B cell (primary cell): Measurements from ENCODE around the gene CAMK2G. TPM values are rescaled to one million over a fixed set of nuclear protein-coding genes. Genes with fewer than 3 reads are reported as not detected.

ENCODE experiments used
- ATAC-seq: fragments of 200-7000 bp; cut with Tn5 transposase; one replicate; pipeline ENCODE4 v1.10.0; 2021; ENCODE audit warnings: low read depth, mild to moderate bottlenecking, moderate number of reproducible peaks, moderate library complexity
- CTCF ChIA-PET: fragments of 350-600 bp; sonication (Branson Sonifier 250); formaldehyde crosslinking; loops from one replicate; lab custom pipeline; 2021; ENCODE audit warnings: antibody characterized with exemption, inconsistent platforms; lab: Charles Lee
- POLR2A ChIA-PET: fragments of 350-600 bp; sonication (Branson Sonifier 250); formaldehyde crosslinking; loops from one replicate; lab custom pipeline; 2021; ENCODE audit warnings: antibody characterized with exemption; lab: Charles Lee
- DNase-seq: peaks from one replicate; pipeline ENCODE4 v3.0.0; 2013
- H2AFZ ChIP-seq: 2 replicates; pipeline ENCODE4 v1.6.1; 2012; ENCODE audit warnings: mild to moderate bottlenecking, low read depth, low read length; ENCODE audit not compliant: insufficient read depth, poor library complexity, severe bottlenecking
- H3K27ac ChIP-seq, 2 donors: 1 replicate in 1 of 2; 2 replicates in 1 of 2; pipeline ENCODE4 v1.5.1; 2012 to 2013; ENCODE audit warnings: low read length in 2 of 2, mild to moderate bottlenecking in 2 of 2, moderate library complexity in 1 of 2
- H3K27me3 ChIP-seq, 4 experiments: fragments of 200-600 bp in 1 of 4; sonication (generic) in 1 of 4; replicated peaks in 1 of 4; 1 replicate in 2 of 4; 2 replicates in 2 of 4; pipeline versions ENCODE4 v1.6.1 to v1.7.0; 2013 to 2016; ENCODE audit warnings: low read length in 3 of 4, mild to moderate bottlenecking in 2 of 4, mixed read lengths in 1 of 4, moderate library complexity in 1 of 4; ENCODE audit not compliant: insufficient read depth in 4 of 4, control insufficient read depth in 3 of 4; ENCODE audit errors: control extremely low read depth in 1 of 4
- H3K36me3 ChIP-seq, 2 experiments: replicated peaks in 1 of 2; 1 replicate in 1 of 2; 2 replicates in 1 of 2; pipeline versions ENCODE4 v1.6.1 to v1.7.1; 2013; ENCODE audit warnings: low read length in 1 of 2; ENCODE audit not compliant: insufficient read depth in 2 of 2, control insufficient read depth in 1 of 2; ENCODE audit errors: control extremely low read depth in 1 of 2, extremely low read depth in 1 of 2
- H3K4me1 ChIP-seq, 2 donors: fragments of 200-600 bp in 1 of 2; sonication (generic) in 1 of 2; 1 replicate in 1 of 2; 2 replicates in 1 of 2; pipeline versions ENCODE4 v1.5.1 to v1.6.1; 2013 to 2017; ENCODE audit warnings: low read length in 2 of 2; ENCODE audit not compliant: control insufficient read depth in 2 of 2, insufficient read depth in 2 of 2
- H3K4me2 ChIP-seq: replicated peaks from 2 replicates; pipeline ENCODE3; 2012; ENCODE audit warnings: mild to moderate bottlenecking, low read depth, low read length; ENCODE audit not compliant: poor library complexity, severe bottlenecking
- H3K4me3 ChIP-seq, 5 experiments: fragments of 200-600 bp in 1 of 5; sonication (generic) in 1 of 5; 1 replicate in 3 of 5; 2 replicates in 2 of 5; pipeline versions ENCODE4 v1.5.1 to v1.7.0; 2011 to 2016; ENCODE audit warnings: low read length in 4 of 5, mild to moderate bottlenecking in 4 of 5, low read depth in 2 of 5, control low read depth in 1 of 5, moderate library complexity in 1 of 5; ENCODE audit not compliant: insufficient read depth in 1 of 5; ENCODE audit errors: control extremely low read depth in 1 of 5, extremely low read depth in 1 of 5
- H3K79me2 ChIP-seq: fragments of 200-600 bp; sonication (generic); one replicate; pipeline ENCODE4 v1.6.0; 2016; ENCODE audit warnings: low read length; ENCODE audit not compliant: control insufficient read depth, insufficient read depth
- H3K9ac ChIP-seq: fragments of 200-600 bp; sonication (generic); 2 replicates; pipeline ENCODE4 v1.6.1; 2017; ENCODE audit warnings: mild to moderate bottlenecking, low read length, moderate library complexity
- H3K9me3 ChIP-seq, 3 donors: one replicate each; pipeline versions ENCODE4 v1.6.1 to v1.7.1; 2013; ENCODE audit warnings: low read length in 2 of 3; ENCODE audit not compliant: control insufficient read depth in 2 of 3, insufficient read depth in 1 of 3; ENCODE audit errors: control extremely low read depth in 1 of 3
- H4K20me1 ChIP-seq: 2 replicates; pipeline ENCODE4 v1.6.0; 2012; ENCODE audit warnings: mild to moderate bottlenecking, low read length; ENCODE audit not compliant: insufficient read depth, control insufficient read depth, poor library complexity, severe bottlenecking
- H3K27ac Mint-ChIP-seq: one replicate; pipeline ENCODE4 v1.8.0; 2021; ENCODE audit warnings: mixed read lengths
- H3K27me3 Mint-ChIP-seq: one replicate; pipeline ENCODE4 v1.8.0; 2021; ENCODE audit warnings: mixed read lengths
- H3K4me1 Mint-ChIP-seq: one replicate; pipeline ENCODE4 v1.8.0; 2021; ENCODE audit warnings: mixed read lengths
- H3K4me3 Mint-ChIP-seq: one replicate; pipeline ENCODE4 v1.8.0; 2021; ENCODE audit warnings: mixed read lengths
- H3K9me3 Mint-ChIP-seq: one replicate; pipeline ENCODE4 v1.8.0; 2022; ENCODE audit warnings: mixed read lengths; ENCODE audit not compliant: insufficient read depth
- CTCF ChIP-seq: fragments of 200-600 bp; IDR thresholded peaks from one replicate; pipeline ENCODE4 v1.8.0; 2022; ENCODE audit warnings: antibody characterized with exemption, mild to moderate bottlenecking
- EZH2 ChIP-seq: IDR thresholded peaks from 2 replicates; pipeline ENCODE4 v1.6.1; 2012; ENCODE audit warnings: borderline replicate concordance, low read depth, mild to moderate bottlenecking, moderate library complexity, low read length; ENCODE audit not compliant: insufficient read depth, poor library complexity, severe bottlenecking
- WGBS: methylation state at CpG from one replicate; pipeline ENCODE4 v1.1.5; 2013; ENCODE audit warnings: missing lambda C conversion rate; ENCODE audit not compliant: insufficient coverage; 5-methylcytosine and 5-hydroxymethylcytosine counted together
- intact Hi-C: fragments of 100-400 bp; cut with micrococcal nuclease; formaldehyde crosslinking; loops from one replicate; pipeline ENCODE4 v1.10.0; 2022
- polyA plus RNA-seq: library from polyadenylated mRNA; depleted of rRNA; stranded (reverse); fragments of >200 nt; gene quantifications from 2 replicates; pipeline ENCODE4 v1.2.3, GENCODE V29; 2012
- total RNA-seq, 2 donors: library from RNA; stranded (reverse); fragments of 120-200 nt in 1 of 2; gene quantifications; 1 replicate in 1 of 2; 2 replicates in 1 of 2; pipeline versions ENCODE4 v1.2.3 to v1.2.4, GENCODE V29; 2013 to 2022

The CAMK2G gene
- total and polyA plus RNA-seq, 2 donors (not counting 1 experiment from before 2014, with no cell fraction given) = 42.7 to 48.7 TPM

GRCh38 chr10:73873838-73874215, 528 bp downstream of the CAMK2G start:
- under 1% methylated on average over 29 of the region's 39 CpGs for WGBS
- Histone ChIP-seq H3K4me3 (peak overlapping the region in 4 of 5 experiments; percentile 33 to 93 (median 70)), H3K9me3 (no peaks in the 10 kb centered on the region), H3K27me3 (no peaks in the 10 kb centered on the region), H3K36me3 (peaks cover 0 to 27% of the 10 kb centered on the region in 2 experiments), H4K20me1 (peaks cover 23% of the 10 kb centered on the region), H3K79me2 (peaks cover 51% of the 10 kb centered on the region), H3K4me1 (peaks cover 15 to 35% of the 10 kb centered on the region in 2 donors), H2AFZ (peak overlapping the region; percentile 77), H3K4me2 (peak overlapping the region; percentile 76), H3K27ac (no peak overlapping the region), H3K9ac (peak overlapping the region; percentile 69)
- H3K27ac Mint-ChIP-seq = no peak overlapping the region
- peaks cover 39% of the 10 kb centered on the region for H3K4me1 Mint-ChIP-seq
- TF ChIP-seq EZH2 (no peak), CTCF (no peak)
- ChIA-PET CTCF (interaction anchor here (1.0 to 16.5 kb wide), 4 partner anchors 8 to 207 kb away, joined by 3 to 498 read pairs (median 5); no protein-coding TSS in a partner anchor), POLR2A (interaction anchor here (0.6 to 2.4 kb wide), 3 partner anchors 8 to 379 kb away, joined by 7 to 9 read pairs (median 9); no protein-coding TSS in a partner anchor)
- H3K27me3 Mint-ChIP-seq = no peaks in the 10 kb centered on the region
- no peaks in the 10 kb centered on the region for H3K9me3 Mint-ChIP-seq
- H3K4me3 Mint-ChIP-seq = peak overlapping the region; percentile 54
- DNase-seq = peak; percentile 35
- intact Hi-C loops = loop anchor here (2.0 to 10.0 kb wide), 3 partner anchors 61 to 1361 kb away; partner anchors contain the start of gene COMTD1
- peak; percentile 2 for ATAC-seq

GRCh38 chr10:73873142-73873837, 1.1 kb downstream of the CAMK2G start:
- no peak overlapping the region for H3K27ac ChIP-seq
- H3K4me3 ChIP-seq = peak overlapping the region; percentile 16 to 93 (median 28)
- H3K4me2 ChIP-seq = peak overlapping the region; percentile 76
- peaks cover 56% of the 10 kb centered on the region for H3K79me2 ChIP-seq
- DNase-seq (no peak), ATAC-seq (no peak)
- TF ChIP-seq EZH2 = no peak
- TF ChIP-seq CTCF = no peak
- no peaks in the 10 kb centered on the region for H3K27me3 Mint-ChIP-seq
- H3K9me3 ChIP-seq = no peaks in the 10 kb centered on the region
- H3K27me3 ChIP-seq = no peaks in the 10 kb centered on the region
- peak overlapping the region; percentile 26 for H3K9ac ChIP-seq
- no peak overlapping the region for H2AFZ ChIP-seq
- H4K20me1 ChIP-seq = peaks cover 23% of the 10 kb centered on the region
- ChIA-PET POLR2A (interaction anchor here (0.6 to 2.4 kb wide), 3 partner anchors 7 to 378 kb away, joined by 7 to 9 read pairs (median 9); no protein-coding TSS in a partner anchor), CTCF (interaction anchor here (1.0 to 16.5 kb wide), 4 partner anchors 8 to 207 kb away, joined by 3 to 498 read pairs (median 5); no protein-coding TSS in a partner anchor)
- peaks cover 0 to 27% of the 10 kb centered on the region in 2 experiments for H3K36me3 ChIP-seq
- WGBS = 66% methylated on average over 15 of the region's 33 CpGs
- peak overlapping the region; percentile 59 for H3K27ac Mint-ChIP-seq
- peak overlapping the region; percentile 84 for H3K4me3 Mint-ChIP-seq
- H3K9me3 Mint-ChIP-seq = no peaks in the 10 kb centered on the region
- H3K4me1 ChIP-seq = peaks cover 15 to 35% of the 10 kb centered on the region in 2 donors
- H3K4me1 Mint-ChIP-seq = peaks cover 41% of the 10 kb centered on the region
- intact Hi-C loops = loop anchor here (10.0 kb wide), 2 partner anchors 248 to 1362 kb away; partner anchors contain the start of gene COMTD1
